ENCODE measurements around the gene S100A5.

Gene S100A5

DNA sequence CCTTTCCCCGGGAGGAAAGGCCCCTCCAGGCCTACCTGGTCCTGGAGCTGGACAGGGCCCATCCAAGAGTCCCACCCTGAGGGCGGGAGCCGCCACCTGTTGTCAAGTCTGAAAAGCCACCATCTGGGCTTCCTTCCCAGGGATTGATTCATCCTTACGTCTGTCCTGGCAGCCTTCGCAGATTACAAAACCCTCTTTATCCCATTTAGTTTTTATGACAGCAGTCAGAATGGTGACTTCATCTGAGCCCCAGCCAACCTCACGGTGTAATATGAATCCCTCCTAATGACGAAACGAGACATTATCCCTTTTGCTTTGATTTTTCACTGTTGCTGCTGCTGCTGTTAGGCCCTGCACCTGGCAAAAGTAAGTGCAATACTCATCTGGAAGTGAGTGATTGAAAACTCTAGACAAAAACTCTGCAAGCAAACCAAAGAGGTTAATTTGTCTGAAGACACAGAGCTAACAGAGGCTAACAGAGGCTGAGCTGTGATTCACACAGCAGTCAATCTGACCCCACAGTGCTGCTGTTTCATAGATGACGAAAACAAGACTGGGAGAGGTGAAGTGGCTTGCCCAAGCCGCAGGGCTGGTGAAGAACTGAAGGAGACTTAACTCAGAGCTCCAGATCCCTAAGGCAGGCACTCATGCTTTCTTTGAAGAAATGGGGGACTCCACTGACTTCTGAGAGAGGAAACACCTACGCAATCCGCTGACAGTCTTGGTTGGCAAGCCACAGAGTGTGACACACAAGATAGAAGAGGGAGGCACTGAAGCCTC, 50.3 kb downstream of the S100A5 start:
- CTCF ChIA-PET: no interaction called here
- Mint-ChIP-seq H3K4me3 (no peak overlapping the region), H3K27me3 (peaks cover 41% of the 10 kb centered on the region), H3K27ac (no peak overlapping the region), H3K36me3 (no peaks in the 10 kb centered on the region), H3K9me3 (no peaks in the 10 kb centered on the region), H3K4me1 (no peaks in the 10 kb centered on the region)
- no peak for DNase-seq

DNA sequence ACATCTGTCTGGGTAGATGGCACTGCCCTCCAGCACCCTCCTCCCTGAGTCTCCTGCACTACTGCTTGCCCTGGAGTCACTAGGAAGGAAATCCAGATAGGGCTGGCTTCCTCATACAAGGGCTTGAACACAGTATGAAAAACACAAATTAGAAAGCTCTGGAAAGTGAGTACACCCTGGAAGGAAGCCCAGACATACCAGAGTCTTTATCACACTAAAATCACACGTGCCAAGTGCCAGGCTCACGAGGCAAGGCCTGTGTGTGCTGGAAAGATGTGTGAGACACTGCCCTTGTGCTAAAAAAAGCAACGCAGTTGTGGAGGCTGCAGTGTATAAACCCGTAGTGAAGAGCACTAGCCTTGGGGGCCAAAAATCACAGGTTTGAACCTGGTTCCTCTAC, 52.0 kb downstream of the S100A5 start:
- CTCF ChIA-PET: interaction anchor here (1.1 to 1.3 kb wide), 2 partner anchors 23 to 136 kb away, joined by 3 to 4 read pairs; no protein-coding TSS in a partner anchor
- Mint-ChIP-seq H3K27me3 (peaks cover 49% of the 10 kb centered on the region), H3K4me3 (no peak overlapping the region), H3K9me3 (no peaks in the 10 kb centered on the region), H3K36me3 (no peaks in the 10 kb centered on the region), H3K4me1 (no peaks in the 10 kb centered on the region), H3K27ac (no peak overlapping the region)
- DNase-seq: no peak

DNA sequence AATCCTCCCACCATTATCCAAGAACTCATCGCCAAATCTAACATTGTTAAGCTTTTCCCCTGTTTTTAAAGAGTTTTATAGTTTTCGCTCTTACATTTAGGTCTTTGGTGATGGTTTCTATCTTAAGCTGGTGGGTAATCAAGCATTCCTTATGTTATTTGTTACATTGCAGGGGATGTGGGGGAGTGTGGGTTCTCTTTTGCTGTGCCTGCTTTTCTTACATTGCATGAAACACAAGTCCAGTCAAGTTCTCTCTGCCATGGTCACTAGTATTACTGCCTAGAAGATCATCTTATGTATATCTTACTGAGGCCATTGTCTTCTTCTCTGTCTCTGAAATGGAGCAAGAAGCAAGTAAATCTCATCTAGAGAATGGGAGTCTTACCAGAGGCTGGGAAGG, 53.0 kb downstream of the S100A5 start:
- Mint-ChIP-seq H3K4me1 (no peaks in the 10 kb centered on the region), H3K27ac (no peak overlapping the region), H3K27me3 (peaks cover 47% of the 10 kb centered on the region), H3K4me3 (no peak overlapping the region), H3K36me3 (no peaks in the 10 kb centered on the region), H3K9me3 (no peaks in the 10 kb centered on the region)
- no peak for DNase-seq
- CTCF ChIA-PET: no interaction called here

Data from activated naive CD4-positive, alpha-beta T cell treated with anti-CD3 and anti-CD28 coated beads, Interleukin-2, amount 10 ng/mL, durations not matched to agents 7 days and 5 days (primary cell).